Adrenal gland (tissue), 12 donors: ENCODE results near the gene C11orf42. TPM values are rescaled to one million over a fixed set of nuclear protein-coding genes. Genes with fewer than 3 reads are reported as not detected.
A peak's percentile ranks its signal among the peaks of the same experiment; 100 is the strongest.
"Not testable (repeated sequence)": the region's sequence is repeated elsewhere in the genome, so short reads cannot be mapped to it uniquely, and the experiment has no call there.

Experiments used
- DNase-seq, 7 donors: peaks; one replicate each; pipeline ENCODE4 v3.0.0-alpha.2; 2019 to 2020
- H3K27ac ChIP-seq, 5 donors: fragments of 200-600 bp; sonication (generic) in 4 of 5; 1 replicate in 3 of 5; 2 replicates in 2 of 5; pipeline versions ENCODE4 v1.5.1 to v1.8.0; 2016 to 2020; ENCODE audit warnings: mild to moderate bottlenecking in 1 of 5
- H3K27me3 ChIP-seq: fragments of 200-600 bp; 2 replicates; pipeline ENCODE4 v1.8.0; 2021
- H3K36me3 ChIP-seq, 2 donors: fragments of 200-600 bp; replicated peaks in 1 of 2; 1 replicate in 1 of 2; 2 replicates in 1 of 2; pipeline versions ENCODE4 v1.5.1 to v1.8.0; 2018 to 2022
- H3K4me1 ChIP-seq, 2 donors: fragments of 200-600 bp; replicated peaks in 1 of 2; 1 replicate in 1 of 2; 2 replicates in 1 of 2; pipeline versions ENCODE4 v1.5.1 to v1.8.0; 2018 to 2021
- H3K4me3 ChIP-seq, 4 donors: fragments of 200-600 bp; sonication (generic) in 3 of 4; one replicate each; pipeline ENCODE4 v1.5.1; 2016 to 2018
- H3K9me3 ChIP-seq, 3 donors: fragments of 200-600 bp; sonication (generic) in 1 of 3; replicated peaks in 1 of 3; 1 replicate in 2 of 3; 2 replicates in 1 of 3; pipeline versions ENCODE4 v1.5.1 to v1.8.0; 2016 to 2021
- POLR2A ChIP-seq, 2 donors: fragments of 450-650 bp; IDR thresholded peaks; one replicate each; pipeline ENCODE4 v1.6.1; 2017; ENCODE audit warnings: antibody characterized with exemption in 2 of 2, mild to moderate bottlenecking in 2 of 2, moderate library complexity in 1 of 2
- WGBS, 4 donors: extraction: QIAGEN DNeasy Blood & Tissue Kit in 2 of 4; methylation state at CpG; one replicate each; pipeline versions ENCODE4 v1.1.5 to v1.1.7; 2013 to 2017; 5-methylcytosine and 5-hydroxymethylcytosine counted together
- intact Hi-C, 2 donors: fragments of 100-400 bp; cut with DNase I; formaldehyde crosslinking; loops; one replicate each; pipeline versions ENCODE4 v1.14.1 to v1.15.0; 2022 to 2023
- polyA plus RNA-seq, 3 donors: library from polyadenylated mRNA; stranded (reverse); fragments of 200-250 nt in 2 of 3; fragments of 350-450 nt in 1 of 3; fragmentation: Illumina TruSeq in 1 of 3; extraction: RNeasy Lipid Tissue Mini Kit (QIAGEN cat#74804) in 1 of 3; gene quantifications; one replicate each; pipeline ENCODE4 v1.2.3, GENCODE V29; 2013 to 2014
- total RNA-seq, 9 donors: library from RNA; depleted of rRNA in 4 of 9; stranded (reverse); fragments of >200 nt in 4 of 9; fragments of 120-200 nt in 1 of 9; fragmentation: NEBNext Ultra II Directional in 1 of 9; extraction: Animal tissue kit (Norgen Biotek cat#: 25700) in 1 of 9; gene quantifications; one replicate each; pipeline versions ENCODE4 v1.1.0 to v1.2.4, GENCODE V29; 2013 to 2023
- TF ChIP-seq, protein P1 (sequence below), 6 experiments: fragments of 450-650 bp in 4 of 6; fragments of 200-600 bp in 2 of 6; sonication (generic) in 1 of 6; IDR thresholded peaks; 1 replicate in 5 of 6; 2 replicates in 1 of 6; pipeline versions ENCODE4 v1.5.1 to v1.8.0; 2016 to 2021; ENCODE audit warnings: antibody characterized with exemption in 6 of 6, mild to moderate bottlenecking in 2 of 6, moderate library complexity in 1 of 6
- donor health status: healthy with polysubstance abuse.
- donor health status: Bipolar disorder and iron deficiency.
- donor health status: DM: yes; HTN: yes; CAD: no.
- donor health status: DM: no; HTN: no; CAD: no.
- donor health status: DM: no; HTN: no; CAD: no.
- donor health status: DM: yes; HTN: yes; CAD: no.

C11orf42 gene
- total and polyA plus RNA-seq, 12 donors: not detected

DNA sequence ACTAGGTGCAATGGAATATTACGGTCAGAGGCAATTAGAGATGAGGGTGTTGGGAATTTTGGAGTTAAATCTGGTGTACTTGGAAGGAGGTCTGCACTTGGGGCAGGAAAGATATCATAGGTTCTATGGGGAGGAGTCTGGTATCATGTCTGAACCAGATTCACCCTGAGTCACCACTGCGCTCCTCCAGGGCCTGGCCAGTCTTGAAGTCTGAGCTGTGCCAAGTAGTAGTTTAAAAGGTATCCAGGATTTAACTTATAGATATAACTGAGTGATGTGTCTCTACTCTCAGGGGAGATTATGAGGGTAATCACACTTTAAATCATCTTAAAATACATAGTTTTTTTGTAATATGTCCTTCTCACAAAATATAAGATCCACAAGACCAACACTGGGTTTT lies 40.2 kb downstream of the C11orf42 start:
- TF ChIP-seq POLR2A (IDR thresholded peaks at IDR 0.05): no peak
- TF ChIP-seq, protein P1, sequence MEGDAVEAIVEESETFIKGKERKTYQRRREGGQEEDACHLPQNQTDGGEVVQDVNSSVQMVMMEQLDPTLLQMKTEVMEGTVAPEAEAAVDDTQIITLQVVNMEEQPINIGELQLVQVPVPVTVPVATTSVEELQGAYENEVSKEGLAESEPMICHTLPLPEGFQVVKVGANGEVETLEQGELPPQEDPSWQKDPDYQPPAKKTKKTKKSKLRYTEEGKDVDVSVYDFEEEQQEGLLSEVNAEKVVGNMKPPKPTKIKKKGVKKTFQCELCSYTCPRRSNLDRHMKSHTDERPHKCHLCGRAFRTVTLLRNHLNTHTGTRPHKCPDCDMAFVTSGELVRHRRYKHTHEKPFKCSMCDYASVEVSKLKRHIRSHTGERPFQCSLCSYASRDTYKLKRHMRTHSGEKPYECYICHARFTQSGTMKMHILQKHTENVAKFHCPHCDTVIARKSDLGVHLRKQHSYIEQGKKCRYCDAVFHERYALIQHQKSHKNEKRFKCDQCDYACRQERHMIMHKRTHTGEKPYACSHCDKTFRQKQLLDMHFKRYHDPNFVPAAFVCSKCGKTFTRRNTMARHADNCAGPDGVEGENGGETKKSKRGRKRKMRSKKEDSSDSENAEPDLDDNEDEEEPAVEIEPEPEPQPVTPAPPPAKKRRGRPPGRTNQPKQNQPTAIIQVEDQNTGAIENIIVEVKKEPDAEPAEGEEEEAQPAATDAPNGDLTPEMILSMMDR (IDR thresholded peaks at IDR 0.05): no peak
- no peaks in the 10 kb centered on the region for H3K9me3 ChIP-seq
- H3K27me3 ChIP-seq: no peaks in the 10 kb centered on the region
- no peak for DNase-seq
- no peak overlapping the region for H3K4me3 ChIP-seq
- intact Hi-C loops: no loop called here
- peaks cover 4 to 6% of the 10 kb centered on the region in 2 donors for H3K4me1 ChIP-seq
- no peak overlapping the region for H3K27ac ChIP-seq
- 86 to 98% (median 93%) methylated on average over 2 of the region's 2 CpGs for WGBS, 4 donors
- H3K36me3 ChIP-seq: no peaks in the 10 kb centered on the region

DNA sequence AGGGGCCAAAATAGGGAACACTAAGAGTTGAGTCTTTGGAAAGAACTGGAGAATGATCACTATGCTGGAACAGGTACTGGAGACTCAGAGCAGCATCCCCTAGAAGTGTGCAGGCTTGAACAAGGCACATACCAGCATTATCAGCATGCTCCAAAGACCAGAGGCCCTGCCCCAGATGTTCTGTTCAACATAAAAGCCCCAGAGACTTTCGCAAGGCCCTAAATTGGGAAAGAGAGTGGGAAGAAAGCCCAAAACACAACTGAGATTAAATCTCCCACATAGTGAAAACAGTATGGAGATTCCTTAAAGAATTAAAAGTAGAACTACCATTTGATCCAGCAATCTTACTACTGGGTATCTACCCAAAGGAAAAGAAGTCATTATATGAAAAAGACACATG lies 42.9 kb downstream of the C11orf42 start:
- Histone ChIP-seq H3K4me1 (peaks cover 20 to 21% of the 10 kb centered on the region in 2 donors), H3K4me3 (no peak overlapping the region), H3K27me3 (no peaks in the 10 kb centered on the region), H3K27ac (no peak overlapping the region), H3K9me3 (no peaks in the 10 kb centered on the region), H3K36me3 (no peaks in the 10 kb centered on the region)
- 81 to 93% (median 87%) methylated on average over 1 of the region's 1 CpG for WGBS, 4 donors
- no peak for DNase-seq
- intact Hi-C loops: no loop called here
- TF ChIP-seq, protein P1 (IDR thresholded peaks at IDR 0.05): no peak
- no peak for TF ChIP-seq POLR2A (IDR thresholded peaks at IDR 0.05)

GRCh38 chr11:6248897-6249296 lies 43.5 kb downstream of the C11orf42 start:
- H3K4me1 ChIP-seq: peaks cover 20 to 21% of the 10 kb centered on the region in 2 donors
- H3K27me3 ChIP-seq, intact Hi-C loops, H3K4me3 ChIP-seq, H3K36me3 ChIP-seq, DNase-seq, H3K27ac ChIP-seq, H3K9me3 ChIP-seq: not testable (repeated sequence)
- 69 to 93% (median 92%) methylated on average over 3 of the region's 3 CpGs for WGBS, 4 donors

DNA sequence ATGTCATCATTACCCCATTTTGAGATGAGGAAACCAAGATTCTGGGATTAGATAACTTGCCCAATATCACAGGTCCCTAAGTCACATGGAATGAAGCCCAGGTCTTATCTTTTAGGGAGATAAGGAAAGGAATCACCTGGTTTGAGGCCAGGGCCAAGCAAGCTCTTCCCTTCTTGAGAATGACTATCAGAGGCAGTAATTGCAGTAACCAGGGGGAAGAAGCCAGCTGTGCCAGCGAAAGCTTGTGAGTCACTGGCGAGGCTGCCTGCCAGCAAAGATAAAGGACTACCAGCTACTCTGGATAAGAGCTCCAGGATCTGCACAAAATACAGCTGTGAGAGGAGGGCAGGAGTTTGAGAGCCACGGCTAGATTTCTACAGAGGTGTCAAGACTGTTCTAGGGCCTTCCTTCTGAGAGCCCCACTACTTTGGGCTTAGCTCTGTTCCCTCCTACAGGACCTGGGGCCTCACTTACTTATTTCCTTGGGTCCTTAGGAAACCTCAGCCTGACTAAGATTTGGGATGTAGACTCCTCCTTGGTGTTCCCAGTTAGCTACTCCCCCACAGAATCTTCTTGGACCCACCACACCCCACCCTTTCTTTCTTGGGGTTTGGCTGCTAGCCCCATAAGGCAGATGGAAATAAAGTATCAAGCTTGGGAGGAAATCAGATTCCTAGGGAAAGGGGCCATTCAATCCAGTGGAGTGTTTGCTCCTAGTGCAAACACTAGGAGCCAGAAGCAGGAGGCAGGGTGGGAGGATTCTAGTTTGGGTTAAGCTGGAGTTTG lies 44.6 kb downstream of the C11orf42 start:
- no peak overlapping the region for H3K4me3 ChIP-seq
- no peaks in the 10 kb centered on the region for H3K9me3 ChIP-seq
- H3K27me3 ChIP-seq: no peaks in the 10 kb centered on the region
- intact Hi-C loops: no loop called here
- WGBS, 4 donors: 13 to 48% (median 31%) methylated on average over 3 of the region's 3 CpGs
- H3K4me1 ChIP-seq: peaks cover 20 to 21% of the 10 kb centered on the region in 2 donors
- peak; percentile 89 to 98 (median 97) for DNase-seq
- TF ChIP-seq POLR2A (IDR thresholded peaks at IDR 0.05): peak in 1 of 2 donors; percentile 23
- TF ChIP-seq, protein P1 (IDR thresholded peaks at IDR 0.05): no peak
- H3K36me3 ChIP-seq: no peaks in the 10 kb centered on the region
- peak overlapping the region in 4 of 5 donors; percentile 13 to 73 (median 45) for H3K27ac ChIP-seq
